K562 (cell line): ENCODE measurements around the gene ZSCAN12. TPM values are rescaled to one million over a fixed set of nuclear protein-coding genes. Genes with fewer than 3 reads are reported as not detected.

Experiments used
- ATF7 ChIP-seq: fragments of 450-650 bp; IDR thresholded peaks from 2 replicates; pipeline ENCODE4 v1.7.1; 2014; ENCODE audit warnings: mild to moderate bottlenecking, moderate library complexity
- EP300 ChIP-seq: IDR thresholded peaks from 2 replicates; pipeline ENCODE4 v1.6.1; 2012; ENCODE audit warnings: low read length, improper control_type of control experiment
- GABPB2 ChIP-seq: fragments of 250-450 bp; sonication (Bioruptor Pico); conservative IDR thresholded peaks from 2 replicates; pipeline ENCODE4 v1.5.1; 2021; ENCODE audit warnings: mild to moderate bottlenecking
- NBN ChIP-seq: fragments of 450-650 bp; IDR thresholded peaks from 2 replicates; pipeline ENCODE4 v1.6.1; 2016; ENCODE audit warnings: low read depth, mild to moderate bottlenecking
- ZFP1 ChIP-seq: fragments of 450-650 bp; formaldehyde crosslinking; IDR thresholded peaks from 2 replicates; pipeline ENCODE4 v1.4.0; 2020; ENCODE audit warnings: mild to moderate bottlenecking, mixed read lengths
- ZFX ChIP-seq: sonication (generic); formaldehyde crosslinking; IDR thresholded peaks from 2 replicates; pipeline ENCODE4 v1.8.0; 2022; ENCODE audit warnings: mild to moderate bottlenecking, missing genetic modification reagents, moderate library complexity
- polyA plus RNA-seq, 8 experiments: library from polyadenylated mRNA; depleted of rRNA in 4 of 8; stranded (reverse) in 5 of 8; unstranded in 3 of 8; fragments of >200 nt; fragmentation: Nextera tagmentation in 2 of 8; fragmentation: Illumina TruSeq in 1 of 8; extraction: Ambion mirVana in 2 of 8; extraction: Trizol in 1 of 8; gene quantifications; 2 replicates each; pipeline versions ENCODE4 v1.2.1 to v1.2.3, GENCODE V29; 2011 to 2014; ENCODE audit warnings: inconsistent platforms in 1 of 8, missing spikeins in 1 of 8
- total RNA-seq, 7 experiments: library from RNA; depleted of rRNA in 6 of 7; stranded (reverse); fragments of >200 nt in 6 of 7; fragmentation: Illumina TruSeq in 2 of 7; extraction: Trizol in 2 of 7; gene quantifications; 2 replicates each; pipeline versions ENCODE4 v1.2.1 to v1.2.3, GENCODE V29; 2011 to 2021; ENCODE audit warnings: low replicate concordance in 1 of 7
- TF ChIP-seq, protein P1 (sequence below): sonication (generic); formaldehyde crosslinking; IDR thresholded peaks from 2 replicates; pipeline ENCODE4 v1.8.0; 2023; ENCODE audit warnings: missing genetic modification reagents, mild to moderate bottlenecking, borderline replicate concordance
- TF ChIP-seq, protein P2 (sequence below): fragments of 450-650 bp; formaldehyde crosslinking; IDR thresholded peaks from 2 replicates; pipeline ENCODE4 v1.4.0; 2020; ENCODE audit warnings: mild to moderate bottlenecking, moderate library complexity
- TF ChIP-seq, protein P3 (sequence below): fragments of 250-450 bp; sonication (Bioruptor Pico); IDR thresholded peaks from 2 replicates; pipeline ENCODE4 v1.8.0; 2022; ENCODE audit warnings: inconsistent platforms
- TF ChIP-seq, protein P4 (sequence below): fragments of 450-650 bp; formaldehyde crosslinking; IDR thresholded peaks from 2 replicates; pipeline ENCODE4 v1.4.0; 2020; ENCODE audit warnings: mild to moderate bottlenecking, moderate library complexity
- TF ChIP-seq, protein P5 (sequence below): fragments of 450-650 bp; IDR thresholded peaks from 2 replicates; pipeline ENCODE4 v1.7.1; 2018; ENCODE audit warnings: mild to moderate bottlenecking, low read depth; ENCODE audit not compliant: partially characterized antibody

The ZSCAN12 gene
- total and polyA plus RNA-seq, 9 of the 15 experiments (the other 6 are each of a cell fraction or from before 2014, with no cell fraction given): 2.5 to 19.6 (median 12.5) TPM

DNA sequence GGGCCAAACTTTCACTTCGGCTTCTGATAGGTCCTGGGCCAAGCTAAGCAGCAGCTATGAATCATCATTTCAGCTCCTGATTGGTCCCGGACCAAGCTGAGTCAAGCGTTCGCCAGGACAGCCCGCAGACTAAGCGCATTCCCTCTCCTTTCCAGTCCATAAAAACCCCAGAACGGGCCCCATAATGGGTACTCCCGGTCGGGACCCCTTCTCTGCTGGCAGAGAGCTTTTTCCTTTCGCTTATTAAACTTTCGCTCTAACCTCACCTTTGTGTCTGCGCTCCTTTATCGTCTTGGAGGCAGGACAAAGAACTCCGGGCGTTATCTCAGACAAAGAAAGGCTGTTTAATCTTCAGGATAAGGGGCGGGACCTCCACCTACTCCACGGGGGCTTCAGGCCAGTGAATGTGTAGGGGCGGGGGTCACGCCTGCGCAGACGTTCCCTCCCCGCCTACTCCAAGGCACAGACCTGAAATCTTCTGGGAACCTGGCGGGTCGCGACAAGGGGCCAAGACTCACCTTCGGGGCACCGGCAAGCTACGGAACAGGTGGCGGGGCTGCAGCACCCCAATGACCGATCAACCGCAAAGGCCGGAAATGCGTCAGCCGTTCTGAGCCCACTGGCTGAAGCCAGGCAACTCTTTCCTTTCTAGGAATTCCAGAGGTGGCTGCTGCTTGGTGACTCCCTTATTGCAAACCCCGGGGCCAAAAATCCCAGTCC, 63.8 kb downstream of the ZSCAN12 start, which contains the start of gene ZSCAN31 (continued):
- TF ChIP-seq, protein P1, sequence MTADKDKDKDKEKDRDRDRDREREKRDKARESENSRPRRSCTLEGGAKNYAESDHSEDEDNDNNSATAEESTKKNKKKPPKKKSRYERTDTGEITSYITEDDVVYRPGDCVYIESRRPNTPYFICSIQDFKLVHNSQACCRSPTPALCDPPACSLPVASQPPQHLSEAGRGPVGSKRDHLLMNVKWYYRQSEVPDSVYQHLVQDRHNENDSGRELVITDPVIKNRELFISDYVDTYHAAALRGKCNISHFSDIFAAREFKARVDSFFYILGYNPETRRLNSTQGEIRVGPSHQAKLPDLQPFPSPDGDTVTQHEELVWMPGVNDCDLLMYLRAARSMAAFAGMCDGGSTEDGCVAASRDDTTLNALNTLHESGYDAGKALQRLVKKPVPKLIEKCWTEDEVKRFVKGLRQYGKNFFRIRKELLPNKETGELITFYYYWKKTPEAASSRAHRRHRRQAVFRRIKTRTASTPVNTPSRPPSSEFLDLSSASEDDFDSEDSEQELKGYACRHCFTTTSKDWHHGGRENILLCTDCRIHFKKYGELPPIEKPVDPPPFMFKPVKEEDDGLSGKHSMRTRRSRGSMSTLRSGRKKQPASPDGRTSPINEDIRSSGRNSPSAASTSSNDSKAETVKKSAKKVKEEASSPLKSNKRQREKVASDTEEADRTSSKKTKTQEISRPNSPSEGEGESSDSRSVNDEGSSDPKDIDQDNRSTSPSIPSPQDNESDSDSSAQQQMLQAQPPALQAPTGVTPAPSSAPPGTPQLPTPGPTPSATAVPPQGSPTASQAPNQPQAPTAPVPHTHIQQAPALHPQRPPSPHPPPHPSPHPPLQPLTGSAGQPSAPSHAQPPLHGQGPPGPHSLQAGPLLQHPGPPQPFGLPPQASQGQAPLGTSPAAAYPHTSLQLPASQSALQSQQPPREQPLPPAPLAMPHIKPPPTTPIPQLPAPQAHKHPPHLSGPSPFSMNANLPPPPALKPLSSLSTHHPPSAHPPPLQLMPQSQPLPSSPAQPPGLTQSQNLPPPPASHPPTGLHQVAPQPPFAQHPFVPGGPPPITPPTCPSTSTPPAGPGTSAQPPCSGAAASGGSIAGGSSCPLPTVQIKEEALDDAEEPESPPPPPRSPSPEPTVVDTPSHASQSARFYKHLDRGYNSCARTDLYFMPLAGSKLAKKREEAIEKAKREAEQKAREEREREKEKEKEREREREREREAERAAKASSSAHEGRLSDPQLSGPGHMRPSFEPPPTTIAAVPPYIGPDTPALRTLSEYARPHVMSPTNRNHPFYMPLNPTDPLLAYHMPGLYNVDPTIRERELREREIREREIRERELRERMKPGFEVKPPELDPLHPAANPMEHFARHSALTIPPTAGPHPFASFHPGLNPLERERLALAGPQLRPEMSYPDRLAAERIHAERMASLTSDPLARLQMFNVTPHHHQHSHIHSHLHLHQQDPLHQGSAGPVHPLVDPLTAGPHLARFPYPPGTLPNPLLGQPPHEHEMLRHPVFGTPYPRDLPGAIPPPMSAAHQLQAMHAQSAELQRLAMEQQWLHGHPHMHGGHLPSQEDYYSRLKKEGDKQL (CRISPR knock-in tag): peak; percentile 40; the same call in 1 of the 2 replicates
- TF ChIP-seq, protein P2, sequence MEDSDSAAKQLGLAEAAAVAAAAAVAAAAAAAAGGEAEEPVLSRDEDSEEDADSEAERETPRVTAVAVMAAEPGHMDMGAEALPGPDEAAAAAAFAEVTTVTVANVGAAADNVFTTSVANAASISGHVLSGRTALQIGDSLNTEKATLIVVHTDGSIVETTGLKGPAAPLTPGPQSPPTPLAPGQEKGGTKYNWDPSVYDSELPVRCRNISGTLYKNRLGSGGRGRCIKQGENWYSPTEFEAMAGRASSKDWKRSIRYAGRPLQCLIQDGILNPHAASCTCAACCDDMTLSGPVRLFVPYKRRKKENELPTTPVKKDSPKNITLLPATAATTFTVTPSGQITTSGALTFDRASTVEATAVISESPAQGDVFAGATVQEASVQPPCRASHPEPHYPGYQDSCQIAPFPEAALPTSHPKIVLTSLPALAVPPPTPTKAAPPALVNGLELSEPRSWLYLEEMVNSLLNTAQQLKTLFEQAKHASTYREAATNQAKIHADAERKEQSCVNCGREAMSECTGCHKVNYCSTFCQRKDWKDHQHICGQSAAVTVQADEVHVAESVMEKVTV (CRISPR knock-in tag): peak; percentile 25
- TF ChIP-seq, protein P3, sequence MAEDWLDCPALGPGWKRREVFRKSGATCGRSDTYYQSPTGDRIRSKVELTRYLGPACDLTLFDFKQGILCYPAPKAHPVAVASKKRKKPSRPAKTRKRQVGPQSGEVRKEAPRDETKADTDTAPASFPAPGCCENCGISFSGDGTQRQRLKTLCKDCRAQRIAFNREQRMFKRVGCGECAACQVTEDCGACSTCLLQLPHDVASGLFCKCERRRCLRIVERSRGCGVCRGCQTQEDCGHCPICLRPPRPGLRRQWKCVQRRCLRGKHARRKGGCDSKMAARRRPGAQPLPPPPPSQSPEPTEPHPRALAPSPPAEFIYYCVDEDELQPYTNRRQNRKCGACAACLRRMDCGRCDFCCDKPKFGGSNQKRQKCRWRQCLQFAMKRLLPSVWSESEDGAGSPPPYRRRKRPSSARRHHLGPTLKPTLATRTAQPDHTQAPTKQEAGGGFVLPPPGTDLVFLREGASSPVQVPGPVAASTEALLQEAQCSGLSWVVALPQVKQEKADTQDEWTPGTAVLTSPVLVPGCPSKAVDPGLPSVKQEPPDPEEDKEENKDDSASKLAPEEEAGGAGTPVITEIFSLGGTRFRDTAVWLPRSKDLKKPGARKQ: no peak
- TF ChIP-seq ATF7 (peak; percentile 99), EP300 (peak; percentile 8; the same call in 1 of the 2 replicates), NBN (peak; percentile 39; the same call in 1 of the 2 replicates), GABPB2 (no peak), ZFX (CRISPR knock-in tag) (peak; percentile 91), ZFP1 (peak; percentile 26; the same call in 1 of the 2 replicates)
- TF ChIP-seq, protein P4, sequence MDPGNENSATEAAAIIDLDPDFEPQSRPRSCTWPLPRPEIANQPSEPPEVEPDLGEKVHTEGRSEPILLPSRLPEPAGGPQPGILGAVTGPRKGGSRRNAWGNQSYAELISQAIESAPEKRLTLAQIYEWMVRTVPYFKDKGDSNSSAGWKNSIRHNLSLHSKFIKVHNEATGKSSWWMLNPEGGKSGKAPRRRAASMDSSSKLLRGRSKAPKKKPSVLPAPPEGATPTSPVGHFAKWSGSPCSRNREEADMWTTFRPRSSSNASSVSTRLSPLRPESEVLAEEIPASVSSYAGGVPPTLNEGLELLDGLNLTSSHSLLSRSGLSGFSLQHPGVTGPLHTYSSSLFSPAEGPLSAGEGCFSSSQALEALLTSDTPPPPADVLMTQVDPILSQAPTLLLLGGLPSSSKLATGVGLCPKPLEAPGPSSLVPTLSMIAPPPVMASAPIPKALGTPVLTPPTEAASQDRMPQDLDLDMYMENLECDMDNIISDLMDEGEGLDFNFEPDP (CRISPR knock-in tag): no peak
- TF ChIP-seq, protein P5, sequence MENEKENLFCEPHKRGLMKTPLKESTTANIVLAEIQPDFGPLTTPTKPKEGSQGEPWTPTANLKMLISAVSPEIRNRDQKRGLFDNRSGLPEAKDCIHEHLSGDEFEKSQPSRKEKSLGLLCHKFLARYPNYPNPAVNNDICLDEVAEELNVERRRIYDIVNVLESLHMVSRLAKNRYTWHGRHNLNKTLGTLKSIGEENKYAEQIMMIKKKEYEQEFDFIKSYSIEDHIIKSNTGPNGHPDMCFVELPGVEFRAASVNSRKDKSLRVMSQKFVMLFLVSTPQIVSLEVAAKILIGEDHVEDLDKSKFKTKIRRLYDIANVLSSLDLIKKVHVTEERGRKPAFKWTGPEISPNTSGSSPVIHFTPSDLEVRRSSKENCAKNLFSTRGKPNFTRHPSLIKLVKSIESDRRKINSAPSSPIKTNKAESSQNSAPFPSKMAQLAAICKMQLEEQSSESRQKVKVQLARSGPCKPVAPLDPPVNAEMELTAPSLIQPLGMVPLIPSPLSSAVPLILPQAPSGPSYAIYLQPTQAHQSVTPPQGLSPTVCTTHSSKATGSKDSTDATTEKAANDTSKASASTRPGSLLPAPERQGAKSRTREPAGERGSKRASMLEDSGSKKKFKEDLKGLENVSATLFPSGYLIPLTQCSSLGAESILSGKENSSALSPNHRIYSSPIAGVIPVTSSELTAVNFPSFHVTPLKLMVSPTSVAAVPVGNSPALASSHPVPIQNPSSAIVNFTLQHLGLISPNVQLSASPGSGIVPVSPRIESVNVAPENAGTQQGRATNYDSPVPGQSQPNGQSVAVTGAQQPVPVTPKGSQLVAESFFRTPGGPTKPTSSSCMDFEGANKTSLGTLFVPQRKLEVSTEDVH: peak; percentile 31
